Measurements from ENCODE around the gene ZNF518B. TPM values are rescaled to one million over a fixed set of nuclear protein-coding genes. Genes with fewer than 3 reads are reported as not detected.
A peak's percentile ranks its signal among the peaks of the same experiment; 100 is the strongest.

Gene ZNF518B
- total RNA-seq, 1 donor from 2014 or later: 7.3 TPM

DNA sequence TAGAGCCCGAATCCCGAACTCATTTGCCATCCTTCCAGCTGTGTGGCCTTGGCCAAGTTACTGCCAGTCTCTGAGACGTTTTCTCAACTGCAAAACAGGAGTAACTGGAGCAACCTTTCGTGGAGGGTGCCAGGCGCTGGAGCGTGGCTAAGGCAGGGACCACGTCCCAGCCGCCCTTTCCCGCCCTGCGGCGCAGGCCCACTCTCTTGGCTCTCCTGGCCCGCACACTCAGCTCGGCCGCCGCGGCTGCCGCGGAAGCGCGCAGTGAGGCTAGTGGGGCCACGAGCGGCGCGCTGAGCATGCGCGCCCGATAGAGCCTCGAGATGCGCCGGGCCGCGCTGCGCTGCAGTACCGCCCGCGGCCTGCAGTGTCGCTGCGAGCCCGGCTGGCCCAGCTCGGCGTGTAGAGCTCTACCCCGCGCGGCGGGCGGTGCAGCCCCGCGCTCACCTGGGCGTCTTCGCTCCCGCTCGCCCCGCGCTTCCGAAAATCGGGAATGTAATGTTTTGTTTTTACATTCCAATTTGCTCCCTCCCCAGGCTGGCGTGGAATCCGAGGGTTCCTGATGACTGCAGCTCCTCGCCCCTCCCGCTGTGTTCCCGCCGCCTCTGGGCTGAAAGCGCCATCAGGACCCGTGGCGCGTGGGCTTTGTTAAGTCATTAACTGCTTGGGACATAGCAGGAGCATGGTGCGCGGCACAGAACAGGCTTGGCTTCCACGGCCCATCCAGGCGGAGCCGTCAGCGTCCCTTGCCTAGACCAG lies 4.0 kb upstream of the ZNF518B start:
- Histone ChIP-seq H3K4me1 (peaks cover 0 to 3% of the 10 kb centered on the region in 2 donors), H3K4me3 (peak overlapping the region; percentile 44 to 53), H3K27ac (no peak overlapping the region), H3K9me3 (no peaks in the 10 kb centered on the region), H3K36me3 (no peaks in the 10 kb centered on the region), H3K27me3 (no peaks in the 10 kb centered on the region)
- peak in 1 of 2 donors; percentile 73 for DNase-seq (ENCODE audit: low spot score in 2 of 2)
- TF ChIP-seq, protein P1, sequence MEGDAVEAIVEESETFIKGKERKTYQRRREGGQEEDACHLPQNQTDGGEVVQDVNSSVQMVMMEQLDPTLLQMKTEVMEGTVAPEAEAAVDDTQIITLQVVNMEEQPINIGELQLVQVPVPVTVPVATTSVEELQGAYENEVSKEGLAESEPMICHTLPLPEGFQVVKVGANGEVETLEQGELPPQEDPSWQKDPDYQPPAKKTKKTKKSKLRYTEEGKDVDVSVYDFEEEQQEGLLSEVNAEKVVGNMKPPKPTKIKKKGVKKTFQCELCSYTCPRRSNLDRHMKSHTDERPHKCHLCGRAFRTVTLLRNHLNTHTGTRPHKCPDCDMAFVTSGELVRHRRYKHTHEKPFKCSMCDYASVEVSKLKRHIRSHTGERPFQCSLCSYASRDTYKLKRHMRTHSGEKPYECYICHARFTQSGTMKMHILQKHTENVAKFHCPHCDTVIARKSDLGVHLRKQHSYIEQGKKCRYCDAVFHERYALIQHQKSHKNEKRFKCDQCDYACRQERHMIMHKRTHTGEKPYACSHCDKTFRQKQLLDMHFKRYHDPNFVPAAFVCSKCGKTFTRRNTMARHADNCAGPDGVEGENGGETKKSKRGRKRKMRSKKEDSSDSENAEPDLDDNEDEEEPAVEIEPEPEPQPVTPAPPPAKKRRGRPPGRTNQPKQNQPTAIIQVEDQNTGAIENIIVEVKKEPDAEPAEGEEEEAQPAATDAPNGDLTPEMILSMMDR (IDR thresholded peaks at IDR 0.05): peak; percentile 71 to 93 (median 92)
- intact Hi-C loops (cut with DNase I): loop anchor here (5.0 kb wide), 1 partner anchor 91 kb away; no protein-coding TSS in a partner anchor

DNA sequence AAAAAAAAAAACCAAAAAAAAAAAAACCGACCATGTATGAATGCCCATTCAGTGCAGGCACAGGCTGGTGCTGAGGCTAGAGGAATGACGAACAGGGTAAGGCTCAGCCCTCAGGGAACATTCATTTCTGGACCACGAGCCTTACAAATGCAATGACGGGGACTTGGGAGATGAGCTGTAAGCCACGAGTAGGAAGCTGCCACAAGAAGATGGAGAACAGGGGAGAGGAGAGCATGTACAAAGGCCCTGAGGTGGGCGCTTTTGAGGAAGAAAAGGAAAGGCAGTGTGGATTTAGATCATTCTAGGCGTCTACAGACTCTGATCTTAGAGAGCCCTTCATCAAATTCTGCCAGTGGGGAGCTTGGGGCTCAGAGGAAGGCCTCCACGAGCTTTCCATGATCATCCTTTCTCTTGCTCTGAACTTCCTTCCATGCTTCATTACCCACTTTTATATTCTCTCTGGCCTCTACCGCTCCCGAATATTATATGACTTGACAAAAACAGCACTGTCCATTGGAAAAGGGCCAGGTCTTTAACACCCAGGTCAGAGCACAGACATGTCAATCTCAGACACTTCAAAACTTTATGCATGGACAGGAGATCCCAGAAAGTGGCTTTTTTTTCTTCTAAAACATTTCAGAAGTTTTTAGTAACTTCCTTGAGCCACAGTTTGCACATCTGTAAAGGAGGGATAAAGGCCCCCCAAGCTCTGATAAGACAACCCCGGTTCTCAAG lies 3.3 kb upstream of the ZNF518B start:
- Histone ChIP-seq H3K4me3 (no peak overlapping the region), H3K4me1 (peaks cover 0 to 3% of the 10 kb centered on the region in 2 donors), H3K9me3 (no peaks in the 10 kb centered on the region), H3K27ac (no peak overlapping the region), H3K36me3 (no peaks in the 10 kb centered on the region), H3K27me3 (no peaks in the 10 kb centered on the region)
- TF ChIP-seq, protein P1 (IDR thresholded peaks at IDR 0.05): no peak
- no peak for DNase-seq (ENCODE audit: low spot score in 2 of 2)
- intact Hi-C loops (cut with DNase I): loop anchor here (5.0 kb wide), 1 partner anchor 92 kb away; no protein-coding TSS in a partner anchor

DNA sequence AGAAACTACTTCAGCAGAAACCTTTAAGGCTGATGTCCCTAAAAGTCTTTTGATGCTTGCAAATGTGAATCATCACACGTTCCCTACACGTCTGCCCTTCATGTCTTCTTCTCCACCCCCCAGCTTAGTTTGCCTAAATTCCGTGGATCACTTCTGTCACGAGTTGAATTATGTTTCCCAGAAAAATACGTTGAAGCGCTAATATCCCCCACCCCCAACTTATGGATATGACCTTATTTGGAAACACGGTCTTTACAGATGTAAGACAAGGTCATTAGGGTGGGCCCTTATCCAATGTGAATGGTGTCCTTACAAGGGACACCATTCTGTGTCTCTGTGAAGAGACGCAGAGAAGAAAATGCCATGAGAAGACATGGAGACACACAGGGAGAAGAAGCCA lies 2.1 kb upstream of the ZNF518B start:
- no peak for DNase-seq (ENCODE audit: low spot score in 2 of 2)
- intact Hi-C loops (cut with DNase I): no loop called here
- H3K27ac ChIP-seq: no peak overlapping the region
- H3K9me3 ChIP-seq: no peaks in the 10 kb centered on the region
- H3K36me3 ChIP-seq: peaks cover 0 to 5% of the 10 kb centered on the region in 2 donors
- TF ChIP-seq, protein P1 (IDR thresholded peaks at IDR 0.05): no peak
- H3K27me3 ChIP-seq: no peaks in the 10 kb centered on the region
- H3K4me3 ChIP-seq: no peak overlapping the region
- H3K4me1 ChIP-seq: peaks cover 0 to 3% of the 10 kb centered on the region in 2 donors

DNA sequence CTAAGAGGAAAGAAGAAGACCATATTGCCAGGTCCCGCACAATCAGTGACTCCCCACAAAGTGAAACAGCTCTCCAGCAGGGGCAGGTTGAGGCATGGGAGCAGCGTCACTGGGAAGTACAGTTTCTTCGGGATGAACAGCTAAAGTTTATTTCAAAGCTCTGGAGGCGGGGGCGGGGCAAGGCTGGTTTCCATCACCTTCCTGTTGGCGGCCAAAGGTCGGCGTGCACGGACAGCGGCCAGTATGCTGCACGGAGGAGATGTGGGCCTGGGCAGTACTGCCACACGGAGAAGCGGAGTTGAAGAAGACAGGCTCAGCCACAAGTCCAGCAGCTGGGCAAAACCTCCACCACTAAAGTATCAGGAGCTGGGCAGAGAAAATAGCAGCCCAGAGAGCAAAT lies 951 bp upstream of the ZNF518B start:
- intact Hi-C loops (cut with DNase I): no loop called here
- no peak overlapping the region for H3K27ac ChIP-seq
- H3K27me3 ChIP-seq: no peaks in the 10 kb centered on the region
- DNase-seq (ENCODE audit: low spot score in 2 of 2): no peak
- peaks cover 5 to 14% of the 10 kb centered on the region in 2 donors for H3K36me3 ChIP-seq
- H3K9me3 ChIP-seq: no peaks in the 10 kb centered on the region
- TF ChIP-seq, protein P1 (IDR thresholded peaks at IDR 0.05): no peak
- peaks cover 0 to 3% of the 10 kb centered on the region in 2 donors for H3K4me1 ChIP-seq
- peak overlapping the region in 1 of 2 donors; percentile 76 for H3K4me3 ChIP-seq

DNA sequence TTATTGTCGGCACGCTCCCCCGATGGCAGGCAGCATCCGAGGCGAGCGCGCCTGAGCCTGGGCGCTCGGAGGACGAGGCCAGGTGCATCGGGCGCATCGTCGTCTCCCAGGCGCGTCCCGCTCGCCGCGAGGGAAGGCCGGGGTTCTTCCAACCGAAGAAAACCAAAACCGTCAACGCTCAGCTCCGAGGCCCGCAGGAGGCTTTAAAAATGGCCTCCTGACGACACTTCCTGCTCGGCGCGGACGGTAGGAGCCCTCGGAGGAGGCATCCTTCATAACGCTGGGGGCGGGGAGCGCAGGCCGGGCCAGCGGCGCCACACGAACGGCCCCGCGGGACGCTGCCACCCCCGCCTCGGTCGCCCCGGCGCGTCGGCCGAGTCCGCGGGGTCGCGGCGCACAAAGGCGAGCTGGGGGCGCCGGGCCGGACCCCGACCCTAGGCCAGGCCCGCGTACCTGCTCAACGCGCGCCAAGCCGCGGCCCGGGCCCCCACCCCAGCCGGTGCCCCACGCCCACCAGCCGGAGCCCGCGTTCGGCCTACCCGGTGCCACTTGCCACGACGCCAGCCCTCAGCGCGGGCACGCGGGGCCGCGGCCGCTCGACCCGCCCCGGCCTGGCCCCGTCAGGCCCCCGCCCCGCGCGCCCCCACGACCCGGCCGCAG lies 501 bp downstream of the ZNF518B start:
- DNase-seq (ENCODE audit: low spot score in 2 of 2): peak in 1 of 2 donors; percentile 64

More for the DNA sequence above, 501 bp downstream of the ZNF518B start:
- TF ChIP-seq, protein P1 (IDR thresholded peaks at IDR 0.05): no peak
- Histone ChIP-seq H3K27me3 (no peaks in the 10 kb centered on the region), H3K4me3 (peak overlapping the region; percentile 73 to 76), H3K27ac (peak overlapping the region in 1 of 2 donors; percentile 33), H3K36me3 (peaks cover 11 to 18% of the 10 kb centered on the region in 2 donors), H3K9me3 (peaks cover 0 to 6% of the 10 kb centered on the region in 2 donors), H3K4me1 (peaks cover 0 to 3% of the 10 kb centered on the region in 2 donors)
- intact Hi-C loops (cut with DNase I): no loop called here
